H9 (cell line): ENCODE data around the gene CALHM6. TPM values are rescaled to one million over a fixed set of nuclear protein-coding genes. Genes with fewer than 3 reads are reported as not detected.

ENCODE experiments used
- DNase-seq: peaks from one replicate; pipeline ENCODE4 v3.0.0-alpha.2; 2017
- H2AFZ ChIP-seq: one replicate; pipeline ENCODE4 v1.6.1; 2013; ENCODE audit warnings: mild to moderate bottlenecking, low read length, control low read depth, moderate library complexity
- H2AK5ac ChIP-seq: 2 replicates; pipeline ENCODE4 v1.6.1; 2013; ENCODE audit warnings: low read length, control low read depth, mixed read lengths; ENCODE audit not compliant: insufficient read length
- H2BK120ac ChIP-seq: one replicate; pipeline ENCODE4 v1.6.1; 2013; ENCODE audit warnings: low read depth, mild to moderate bottlenecking, low read length, control low read depth, inconsistent platforms; ENCODE audit not compliant: poor library complexity, severe bottlenecking
- H2BK12ac ChIP-seq: 2 replicates; pipeline ENCODE4 v1.6.1; 2013; ENCODE audit warnings: low read length, control low read depth, mixed read lengths, low read depth; ENCODE audit not compliant: insufficient read length
- H2BK15ac ChIP-seq: 2 replicates; pipeline ENCODE4 v1.6.1; 2013; ENCODE audit warnings: low read depth, low read length, control low read depth
- H2BK20ac ChIP-seq: one replicate; pipeline ENCODE4 v1.6.1; 2013; ENCODE audit warnings: low read depth, mild to moderate bottlenecking, low read length, control low read depth, inconsistent platforms; ENCODE audit not compliant: poor library complexity, severe bottlenecking
- H2BK5ac ChIP-seq: 2 replicates; pipeline ENCODE4 v1.6.1; 2013; ENCODE audit warnings: low read length, control low read depth, mixed read lengths; ENCODE audit not compliant: insufficient read length
- H3K14ac ChIP-seq: 2 replicates; pipeline ENCODE4 v1.6.1; 2013; ENCODE audit warnings: low read length, control low read depth; ENCODE audit not compliant: insufficient read depth
- H3K18ac ChIP-seq: 2 replicates; pipeline ENCODE4 v1.6.1; 2013; ENCODE audit warnings: low read depth, mild to moderate bottlenecking, mixed read lengths, low read length, control low read depth; ENCODE audit not compliant: insufficient read length
- H3K23ac ChIP-seq: 2 replicates; pipeline ENCODE4 v1.6.1; 2013; ENCODE audit warnings: low read length, control low read depth, mixed read lengths, low read depth; ENCODE audit not compliant: insufficient read length
- H3K23me2 ChIP-seq: 2 replicates; pipeline ENCODE4 v1.6.1; 2013; ENCODE audit warnings: low read depth, mild to moderate bottlenecking, mixed read lengths, low read length, control low read depth; ENCODE audit not compliant: insufficient read length, poor library complexity, severe bottlenecking
- H3K27ac ChIP-seq: 2 replicates; pipeline ENCODE4 v1.5.1; 2013; ENCODE audit warnings: low read length, control low read depth, mixed read lengths, low read depth; ENCODE audit not compliant: insufficient read length
- H3K27me3 ChIP-seq: 2 replicates; pipeline ENCODE4 v1.6.1; 2013; ENCODE audit warnings: low read length, control low read depth, inconsistent platforms; ENCODE audit not compliant: insufficient read depth
- H3K4ac ChIP-seq: 2 replicates; pipeline ENCODE4 v1.6.1; 2013; ENCODE audit warnings: low read depth, mild to moderate bottlenecking, control low read depth, inconsistent platforms, low read length, moderate library complexity
- H3K4me1 ChIP-seq: 2 replicates; pipeline ENCODE4 v1.6.1; 2013; ENCODE audit warnings: low read length, control low read depth, inconsistent platforms; ENCODE audit not compliant: insufficient read depth
- H3K4me2 ChIP-seq: 2 replicates; pipeline ENCODE4 v1.6.1; 2013; ENCODE audit warnings: low read length, control low read depth, mixed read lengths; ENCODE audit not compliant: insufficient read length, insufficient read depth
- H3K56ac ChIP-seq: 2 replicates; pipeline ENCODE4 v1.6.1; 2013; ENCODE audit warnings: low read depth, mild to moderate bottlenecking, mixed read lengths, low read length, control low read depth; ENCODE audit not compliant: insufficient read length
- H3K79me1 ChIP-seq: 2 replicates; pipeline ENCODE4 v1.6.1; 2013; ENCODE audit warnings: low read depth, mild to moderate bottlenecking, moderate library complexity, low read length, control low read depth, inconsistent platforms; ENCODE audit not compliant: insufficient read depth, poor library complexity, severe bottlenecking
- H3K79me2 ChIP-seq: 2 replicates; pipeline ENCODE4 v1.6.1; 2013; ENCODE audit warnings: low read length, control low read depth, inconsistent platforms; ENCODE audit not compliant: insufficient read depth
- H3K9ac ChIP-seq: 2 replicates; pipeline ENCODE4 v1.6.1; 2013; ENCODE audit warnings: low read length, control low read depth, mixed read lengths; ENCODE audit not compliant: insufficient read length; ENCODE audit errors: extremely low read depth
- H3K9me3 ChIP-seq: one replicate; pipeline ENCODE4 v1.6.1; 2013; ENCODE audit warnings: low read depth, low read length, inconsistent platforms; ENCODE audit not compliant: control insufficient read depth
- H3T11ph ChIP-seq: one replicate; pipeline ENCODE4 v1.6.1; 2013; ENCODE audit warnings: mild to moderate bottlenecking, low read length, control low read depth, inconsistent platforms
- H4K20me1 ChIP-seq: one replicate; pipeline ENCODE4 v1.6.1; 2013; ENCODE audit not compliant: control insufficient read depth, insufficient read length, insufficient read depth
- H4K5ac ChIP-seq: 2 replicates; pipeline ENCODE4 v1.6.1; 2013; ENCODE audit warnings: low read depth, mild to moderate bottlenecking, mixed read lengths, low read length, control low read depth; ENCODE audit not compliant: insufficient read length
- H4K8ac ChIP-seq: replicated peaks from 2 replicates; pipeline ENCODE4 v1.6.1; 2013; ENCODE audit warnings: low read length, control low read depth, mixed read lengths, low read depth; ENCODE audit not compliant: insufficient read length
- H4K91ac ChIP-seq: 2 replicates; pipeline ENCODE4 v1.6.1; 2013; ENCODE audit warnings: low read depth, mild to moderate bottlenecking, moderate library complexity, mixed read lengths, low read length, control low read depth; ENCODE audit not compliant: insufficient read length
- H3K27ac Mint-ChIP-seq, 3 experiments: 2 replicates in 2 of 3; 3 replicates in 1 of 3; pipeline ENCODE4 v1.8.0; 2020 to 2021; ENCODE audit warnings: mixed read lengths in 3 of 3, mild to moderate bottlenecking in 1 of 3, moderate library complexity in 1 of 3
- H3K27me3 Mint-ChIP-seq: 2 replicates; pipeline ENCODE4 v1.8.0; 2021; ENCODE audit warnings: low read depth, mild to moderate bottlenecking, moderate library complexity, mixed read lengths
- H3K36me3 Mint-ChIP-seq, 3 experiments: 2 replicates in 2 of 3; 3 replicates in 1 of 3; pipeline ENCODE4 v1.8.0; 2020 to 2021; ENCODE audit warnings: low read depth in 3 of 3, mixed read lengths in 3 of 3; ENCODE audit not compliant: insufficient read depth in 1 of 3
- H3K4me1 Mint-ChIP-seq, 2 experiments: 2 replicates each; pipeline ENCODE4 v1.8.0; 2020; ENCODE audit warnings: mixed read lengths in 2 of 2
- H3K4me3 Mint-ChIP-seq, 2 experiments: 2 replicates in 1 of 2; 3 replicates in 1 of 2; pipeline ENCODE4 v1.8.0; 2020 to 2021; ENCODE audit warnings: mild to moderate bottlenecking in 2 of 2, mixed read lengths in 2 of 2, moderate library complexity in 1 of 2
- H3K9me3 Mint-ChIP-seq, 2 experiments: 2 replicates in 1 of 2; 3 replicates in 1 of 2; pipeline ENCODE4 v1.8.0; 2020; ENCODE audit warnings: mild to moderate bottlenecking in 2 of 2, mixed read lengths in 2 of 2, moderate library complexity in 1 of 2
- WGBS: extraction: QIAGEN DNeasy Blood & Tissue Kit; methylation state at CpG from one replicate; pipeline ENCODE4 v1.1.7; 2013; ENCODE audit warnings: missing lambda C conversion rate, low lambda C conversion rate, mixed read lengths; ENCODE audit not compliant: insufficient read length; ENCODE audit errors: extremely low coverage; 5-methylcytosine and 5-hydroxymethylcytosine counted together
- total RNA-seq: library from RNA; stranded (reverse); gene quantifications from 2 replicates; pipeline ENCODE4 v1.2.1, GENCODE V29; 2021
- TF ChIP-seq, protein P1 (sequence below): fragments of 200-600 bp; sonication (generic); conservative IDR thresholded peaks from 3 replicates; pipeline ENCODE4 v1.8.0; 2021; ENCODE audit warnings: antibody characterized with exemption, mild to moderate bottlenecking

CALHM6 gene
- total RNA-seq, 1 experiment from 2014 or later = 0.44 TPM

DNA sequence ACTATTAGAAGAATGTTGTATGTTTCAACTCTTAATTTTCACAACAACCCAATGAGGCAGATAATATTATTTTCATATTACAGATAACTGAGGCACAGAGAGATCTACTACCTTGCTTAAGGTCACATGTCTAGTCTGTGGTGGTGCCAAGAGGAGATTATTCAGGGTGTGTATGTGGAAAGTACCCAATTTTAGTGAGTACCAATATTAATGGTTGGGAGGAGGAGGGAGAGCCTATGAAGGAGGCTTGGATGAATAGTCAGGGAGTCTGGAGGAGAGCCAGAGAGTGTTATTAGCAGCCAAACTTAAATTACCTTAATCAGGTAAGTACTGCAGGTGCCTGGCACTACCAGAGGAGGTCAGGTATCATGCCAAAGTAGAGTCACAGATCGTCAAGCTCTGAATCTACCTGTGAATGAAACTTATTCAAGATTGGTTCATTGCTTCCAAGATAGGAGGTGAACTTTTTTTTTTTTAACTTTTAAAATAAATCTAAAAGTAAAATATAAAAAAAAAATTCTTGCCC is 10.9 kb upstream of the CALHM6 start:
- no peaks in the 10 kb centered on the region; the same call in 1 of the 2 replicates for H3K27me3 Mint-ChIP-seq
- no peak overlapping the region for H3K27ac Mint-ChIP-seq
- no peak overlapping the region for H2BK12ac ChIP-seq
- no peak overlapping the region for H3K4me3 Mint-ChIP-seq
- H3K4ac ChIP-seq = no peak overlapping the region
- H4K5ac ChIP-seq = no peak overlapping the region
- H2AK5ac ChIP-seq = no peak overlapping the region
- no peaks in the 10 kb centered on the region for H3K23me2 ChIP-seq
- no peaks in the 10 kb centered on the region for H3K79me2 ChIP-seq
- DNase-seq = no peak
- no peak overlapping the region for H4K91ac ChIP-seq
- no peak overlapping the region for H2BK120ac ChIP-seq
- H3K9me3 ChIP-seq = no peaks in the 10 kb centered on the region
- no peak overlapping the region for H2AFZ ChIP-seq
- no peak overlapping the region for H3K9ac ChIP-seq
- no peak overlapping the region for H3K27ac ChIP-seq
- H3K4me1 ChIP-seq = no peaks in the 10 kb centered on the region
- H2BK5ac ChIP-seq = no peak overlapping the region
- H4K20me1 ChIP-seq = no peaks in the 10 kb centered on the region
- no peak overlapping the region for H3K4me2 ChIP-seq
- no peak overlapping the region for H3K14ac ChIP-seq
- TF ChIP-seq, protein P1, sequence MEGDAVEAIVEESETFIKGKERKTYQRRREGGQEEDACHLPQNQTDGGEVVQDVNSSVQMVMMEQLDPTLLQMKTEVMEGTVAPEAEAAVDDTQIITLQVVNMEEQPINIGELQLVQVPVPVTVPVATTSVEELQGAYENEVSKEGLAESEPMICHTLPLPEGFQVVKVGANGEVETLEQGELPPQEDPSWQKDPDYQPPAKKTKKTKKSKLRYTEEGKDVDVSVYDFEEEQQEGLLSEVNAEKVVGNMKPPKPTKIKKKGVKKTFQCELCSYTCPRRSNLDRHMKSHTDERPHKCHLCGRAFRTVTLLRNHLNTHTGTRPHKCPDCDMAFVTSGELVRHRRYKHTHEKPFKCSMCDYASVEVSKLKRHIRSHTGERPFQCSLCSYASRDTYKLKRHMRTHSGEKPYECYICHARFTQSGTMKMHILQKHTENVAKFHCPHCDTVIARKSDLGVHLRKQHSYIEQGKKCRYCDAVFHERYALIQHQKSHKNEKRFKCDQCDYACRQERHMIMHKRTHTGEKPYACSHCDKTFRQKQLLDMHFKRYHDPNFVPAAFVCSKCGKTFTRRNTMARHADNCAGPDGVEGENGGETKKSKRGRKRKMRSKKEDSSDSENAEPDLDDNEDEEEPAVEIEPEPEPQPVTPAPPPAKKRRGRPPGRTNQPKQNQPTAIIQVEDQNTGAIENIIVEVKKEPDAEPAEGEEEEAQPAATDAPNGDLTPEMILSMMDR = no peak
- H3K36me3 Mint-ChIP-seq = no peaks in the 10 kb centered on the region
- no peaks in the 10 kb centered on the region for H3K27me3 ChIP-seq
- WGBS = no CpG with 5 or more reads among the region's 1 CpG
- H3K79me1 ChIP-seq = no peaks in the 10 kb centered on the region
- H4K8ac ChIP-seq = no peak overlapping the region
- no peak overlapping the region for H3K18ac ChIP-seq
- no peak overlapping the region for H2BK15ac ChIP-seq
- no peak overlapping the region for H3T11ph ChIP-seq
- H3K23ac ChIP-seq = no peak overlapping the region
- no peaks in the 10 kb centered on the region for H3K9me3 Mint-ChIP-seq
- no peak overlapping the region for H3K56ac ChIP-seq
- H3K4me1 Mint-ChIP-seq = peaks cover 2 to 4% of the 10 kb centered on the region in 2 experiments; a peak in 2 of 4 replicates
- H2BK20ac ChIP-seq = no peak overlapping the region
